Fibroblast of lung (primary cell): ENCODE data around the gene CCNDBP1. TPM values are rescaled to one million over a fixed set of nuclear protein-coding genes. Genes with fewer than 3 reads are reported as not detected.

ENCODE experiments used
- DNase-seq, 2 donors: peaks; one replicate each; pipeline versions ENCODE4 v3.0.0 to v3.0.0-alpha.2; 2010; ENCODE audit warnings: low read depth in 2 of 2
- H2AFZ ChIP-seq: 2 replicates; pipeline ENCODE4 v1.5.1; 2012; ENCODE audit warnings: low read length, control low read depth, inconsistent platforms
- H3K27ac ChIP-seq: 2 replicates; pipeline ENCODE4 v1.5.1; 2011; ENCODE audit warnings: low read length, control low read depth; ENCODE audit not compliant: insufficient read depth
- H3K27me3 ChIP-seq: 2 replicates; pipeline ENCODE4 v1.5.1; 2011; ENCODE audit warnings: mild to moderate bottlenecking, low read length; ENCODE audit not compliant: control insufficient read depth, insufficient read depth
- H3K36me3 ChIP-seq: 2 replicates; pipeline ENCODE4 v1.5.1; 2011; ENCODE audit warnings: low read length; ENCODE audit not compliant: control insufficient read depth, insufficient read depth
- H3K4me1 ChIP-seq: 2 replicates; pipeline ENCODE4 v1.5.1; 2011; ENCODE audit warnings: low read length; ENCODE audit not compliant: control insufficient read depth, insufficient read depth; ENCODE audit errors: extremely low read depth
- H3K4me2 ChIP-seq: 2 replicates; pipeline ENCODE4 v1.5.1; 2011; ENCODE audit warnings: low read length, control low read depth; ENCODE audit not compliant: insufficient read depth; ENCODE audit errors: extremely low read depth
- H3K4me3 ChIP-seq, 4 experiments: fragments of 200-600 bp in 1 of 4; sonication (generic) in 1 of 4; replicated peaks in 1 of 4; 2 replicates each; pipeline ENCODE4 v1.5.1; 2011 to 2016; ENCODE audit warnings: low read length in 4 of 4, low read depth in 3 of 4, mild to moderate bottlenecking in 3 of 4, control low read depth in 2 of 4, inconsistent platforms in 1 of 4, mixed read lengths in 1 of 4; ENCODE audit not compliant: insufficient read depth in 1 of 4; ENCODE audit errors: control extremely low read depth in 1 of 4
- H3K79me2 ChIP-seq: 2 replicates; pipeline ENCODE4 v1.5.1; 2012; ENCODE audit warnings: mild to moderate bottlenecking, low read length, inconsistent platforms; ENCODE audit not compliant: control insufficient read depth, insufficient read depth
- H3K9ac ChIP-seq: 2 replicates; pipeline ENCODE4 v1.5.1; 2011; ENCODE audit warnings: mild to moderate bottlenecking, low read length, control low read depth; ENCODE audit not compliant: insufficient read depth
- H3K9me3 ChIP-seq: 2 replicates; pipeline ENCODE4 v1.5.1; 2012; ENCODE audit warnings: low read depth, low read length; ENCODE audit not compliant: control insufficient read depth, insufficient read depth
- H4K20me1 ChIP-seq: 2 replicates; pipeline ENCODE4 v1.5.1; 2011; ENCODE audit warnings: low read length; ENCODE audit not compliant: control insufficient read depth, insufficient read depth; ENCODE audit errors: extremely low read depth
- EZH2 ChIP-seq: IDR thresholded peaks from 2 replicates; pipeline ENCODE4 v1.5.1; 2012; ENCODE audit warnings: low read length, control low read depth, mild to moderate bottlenecking; ENCODE audit errors: missing control alignments
- polyA plus RNA-seq, 2 donors: library from polyadenylated mRNA; depleted of rRNA in 1 of 2; stranded (reverse) in 1 of 2; unstranded in 1 of 2; fragments of >200 nt; gene quantifications; 2 replicates each; pipeline ENCODE4 v1.2.1, GENCODE V29; 2011 to 2012; ENCODE audit warnings: missing spikeins in 1 of 2
- total RNA-seq: library from RNA; depleted of rRNA; stranded (reverse); fragments of >200 nt; gene quantifications from 2 replicates; pipeline ENCODE4 v1.2.1, GENCODE V29; 2014
- TF ChIP-seq, protein P1 (sequence below), 2 donors: IDR thresholded peaks in 1 of 2; conservative IDR thresholded peaks in 1 of 2; 1 replicate in 1 of 2; 2 replicates in 1 of 2; pipeline ENCODE4 v1.5.1; 2011 to 2012; ENCODE audit warnings: low read length in 2 of 2, control low read depth in 1 of 2, inconsistent platforms in 1 of 2, low read depth in 1 of 2, mild to moderate bottlenecking in 1 of 2

Gene CCNDBP1
- total and polyA plus RNA-seq, 2 donors (not counting 1 experiment from before 2014, with no cell fraction given) = 78.4 to 101 TPM

- H3K27ac ChIP-seq = no peak overlapping the region
- H3K9ac ChIP-seq = no peak overlapping the region
- H3K27me3 ChIP-seq = peaks cover 19% of the 10 kb centered on the region
- no peaks in the 10 kb centered on the region for H3K9me3 ChIP-seq
- DNase-seq = no peak
- TF ChIP-seq, protein P1, sequence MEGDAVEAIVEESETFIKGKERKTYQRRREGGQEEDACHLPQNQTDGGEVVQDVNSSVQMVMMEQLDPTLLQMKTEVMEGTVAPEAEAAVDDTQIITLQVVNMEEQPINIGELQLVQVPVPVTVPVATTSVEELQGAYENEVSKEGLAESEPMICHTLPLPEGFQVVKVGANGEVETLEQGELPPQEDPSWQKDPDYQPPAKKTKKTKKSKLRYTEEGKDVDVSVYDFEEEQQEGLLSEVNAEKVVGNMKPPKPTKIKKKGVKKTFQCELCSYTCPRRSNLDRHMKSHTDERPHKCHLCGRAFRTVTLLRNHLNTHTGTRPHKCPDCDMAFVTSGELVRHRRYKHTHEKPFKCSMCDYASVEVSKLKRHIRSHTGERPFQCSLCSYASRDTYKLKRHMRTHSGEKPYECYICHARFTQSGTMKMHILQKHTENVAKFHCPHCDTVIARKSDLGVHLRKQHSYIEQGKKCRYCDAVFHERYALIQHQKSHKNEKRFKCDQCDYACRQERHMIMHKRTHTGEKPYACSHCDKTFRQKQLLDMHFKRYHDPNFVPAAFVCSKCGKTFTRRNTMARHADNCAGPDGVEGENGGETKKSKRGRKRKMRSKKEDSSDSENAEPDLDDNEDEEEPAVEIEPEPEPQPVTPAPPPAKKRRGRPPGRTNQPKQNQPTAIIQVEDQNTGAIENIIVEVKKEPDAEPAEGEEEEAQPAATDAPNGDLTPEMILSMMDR (conservative IDR thresholded peaks at IDR 0.05 in 1 of 2, IDR thresholded peaks at IDR 0.05 in 1 of 2; ENCODE audit: low read depth in 1 of 2, low read length in 2 of 2) = no peak
- TF ChIP-seq EZH2 = no peak
- no peak overlapping the region for H3K4me2 ChIP-seq
- no peak overlapping the region for H2AFZ ChIP-seq
- no peak overlapping the region for H3K4me3 ChIP-seq
- H4K20me1 ChIP-seq = no peaks in the 10 kb centered on the region
- H3K79me2 ChIP-seq = no peaks in the 10 kb centered on the region
- H3K36me3 ChIP-seq = no peaks in the 10 kb centered on the region
- no peaks in the 10 kb centered on the region for H3K4me1 ChIP-seq
Observed at GRCh38 chr15:43210807-43211206, 25.6 kb downstream of the CCNDBP1 start.

- no peak for TF ChIP-seq EZH2
- TF ChIP-seq, protein P1 (conservative IDR thresholded peaks at IDR 0.05 in 1 of 2, IDR thresholded peaks at IDR 0.05 in 1 of 2; ENCODE audit: low read depth in 1 of 2, low read length in 2 of 2) = no peak
- no peak for DNase-seq
- H3K4me1 ChIP-seq = no peaks in the 10 kb centered on the region
- H3K4me2 ChIP-seq = no peak overlapping the region
- H4K20me1 ChIP-seq = no peaks in the 10 kb centered on the region
- H3K27me3 ChIP-seq = peaks cover 18% of the 10 kb centered on the region
- H3K9ac ChIP-seq = no peak overlapping the region
- no peak overlapping the region for H3K4me3 ChIP-seq
- no peaks in the 10 kb centered on the region for H3K36me3 ChIP-seq
- H3K9me3 ChIP-seq = no peaks in the 10 kb centered on the region
- H3K27ac ChIP-seq = no peak overlapping the region
- no peaks in the 10 kb centered on the region for H3K79me2 ChIP-seq
- H2AFZ ChIP-seq = no peak overlapping the region
Observed at GRCh38 chr15:43211224-43211735, 26.1 kb downstream of the CCNDBP1 start.

DNA sequence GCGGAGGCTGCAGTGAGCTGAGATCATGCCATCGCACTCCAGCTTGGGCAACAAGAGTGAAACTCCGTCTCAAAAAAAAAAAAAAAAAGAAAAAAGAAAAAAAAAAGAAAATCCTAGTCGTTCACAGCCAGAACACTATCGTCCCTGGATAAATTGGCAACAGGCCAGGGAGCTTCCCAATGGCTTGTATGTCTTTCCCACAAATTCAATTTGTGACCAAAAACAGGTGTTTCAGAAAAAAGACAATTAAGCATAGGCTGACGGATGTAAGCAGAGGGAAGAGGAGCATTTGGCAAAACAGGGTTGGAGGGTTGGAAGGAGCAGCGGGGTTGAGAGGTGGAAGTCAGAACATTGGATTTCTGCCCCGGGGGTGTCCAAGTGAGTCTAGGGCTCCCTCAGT lies 27.1 kb downstream of the CCNDBP1 start:
- Histone ChIP-seq H3K9ac (no peak overlapping the region), H4K20me1 (no peaks in the 10 kb centered on the region), H2AFZ (no peak overlapping the region), H3K79me2 (no peaks in the 10 kb centered on the region), H3K9me3 (no peaks in the 10 kb centered on the region), H3K27ac (no peak overlapping the region), H3K36me3 (no peaks in the 10 kb centered on the region), H3K4me1 (no peaks in the 10 kb centered on the region), H3K4me2 (no peak overlapping the region), H3K4me3 (no peak overlapping the region), H3K27me3 (peaks cover 20% of the 10 kb centered on the region)
- no peak for DNase-seq
- no peak for TF ChIP-seq EZH2
- TF ChIP-seq, protein P1 (conservative IDR thresholded peaks at IDR 0.05 in 1 of 2, IDR thresholded peaks at IDR 0.05 in 1 of 2; ENCODE audit: low read depth in 1 of 2, low read length in 2 of 2) = no peak
